ENCODE measurements around the gene TNN.

Gene TNN

DNA sequence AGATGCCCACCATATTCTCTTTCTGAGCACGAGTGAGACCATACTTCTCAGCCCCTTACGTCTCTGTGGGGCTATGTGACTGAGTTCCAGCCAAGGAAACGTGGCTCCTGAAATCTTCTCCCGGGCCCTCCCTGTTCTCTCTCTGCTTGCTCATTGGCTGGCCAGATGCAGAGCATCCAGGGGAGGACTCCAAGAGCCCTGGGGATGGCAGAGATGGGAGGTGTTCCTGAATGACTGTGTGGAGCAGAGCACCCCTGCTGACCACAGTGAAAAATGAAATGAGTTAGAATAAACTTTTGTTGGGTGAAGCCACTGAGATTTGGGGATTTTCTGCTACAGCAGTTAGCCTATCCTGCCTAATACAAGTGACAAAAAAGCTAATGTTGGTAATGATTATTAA is 101.1 kb downstream of the TNN start:
- peaks cover 3% of the 10 kb centered on the region for H3K27me3 ChIP-seq (ENCODE audit: insufficient read depth, poor library complexity, severe bottlenecking)
- TF ChIP-seq, protein P1, sequence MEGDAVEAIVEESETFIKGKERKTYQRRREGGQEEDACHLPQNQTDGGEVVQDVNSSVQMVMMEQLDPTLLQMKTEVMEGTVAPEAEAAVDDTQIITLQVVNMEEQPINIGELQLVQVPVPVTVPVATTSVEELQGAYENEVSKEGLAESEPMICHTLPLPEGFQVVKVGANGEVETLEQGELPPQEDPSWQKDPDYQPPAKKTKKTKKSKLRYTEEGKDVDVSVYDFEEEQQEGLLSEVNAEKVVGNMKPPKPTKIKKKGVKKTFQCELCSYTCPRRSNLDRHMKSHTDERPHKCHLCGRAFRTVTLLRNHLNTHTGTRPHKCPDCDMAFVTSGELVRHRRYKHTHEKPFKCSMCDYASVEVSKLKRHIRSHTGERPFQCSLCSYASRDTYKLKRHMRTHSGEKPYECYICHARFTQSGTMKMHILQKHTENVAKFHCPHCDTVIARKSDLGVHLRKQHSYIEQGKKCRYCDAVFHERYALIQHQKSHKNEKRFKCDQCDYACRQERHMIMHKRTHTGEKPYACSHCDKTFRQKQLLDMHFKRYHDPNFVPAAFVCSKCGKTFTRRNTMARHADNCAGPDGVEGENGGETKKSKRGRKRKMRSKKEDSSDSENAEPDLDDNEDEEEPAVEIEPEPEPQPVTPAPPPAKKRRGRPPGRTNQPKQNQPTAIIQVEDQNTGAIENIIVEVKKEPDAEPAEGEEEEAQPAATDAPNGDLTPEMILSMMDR (IDR thresholded peaks at IDR 0.05; ENCODE audit: insufficient read depth, low read length): no peak
- TF ChIP-seq SPI1 (IDR thresholded peaks at IDR 0.05; ENCODE audit: borderline replicate concordance, low read depth) (no peak), GABPA (IDR thresholded peaks at IDR 0.05; ENCODE audit: low read depth) (no peak), POLR2AphosphoS5 (IDR thresholded peaks at IDR 0.05; ENCODE audit: low read depth) (no peak)
- TF ChIP-seq, protein P2, sequence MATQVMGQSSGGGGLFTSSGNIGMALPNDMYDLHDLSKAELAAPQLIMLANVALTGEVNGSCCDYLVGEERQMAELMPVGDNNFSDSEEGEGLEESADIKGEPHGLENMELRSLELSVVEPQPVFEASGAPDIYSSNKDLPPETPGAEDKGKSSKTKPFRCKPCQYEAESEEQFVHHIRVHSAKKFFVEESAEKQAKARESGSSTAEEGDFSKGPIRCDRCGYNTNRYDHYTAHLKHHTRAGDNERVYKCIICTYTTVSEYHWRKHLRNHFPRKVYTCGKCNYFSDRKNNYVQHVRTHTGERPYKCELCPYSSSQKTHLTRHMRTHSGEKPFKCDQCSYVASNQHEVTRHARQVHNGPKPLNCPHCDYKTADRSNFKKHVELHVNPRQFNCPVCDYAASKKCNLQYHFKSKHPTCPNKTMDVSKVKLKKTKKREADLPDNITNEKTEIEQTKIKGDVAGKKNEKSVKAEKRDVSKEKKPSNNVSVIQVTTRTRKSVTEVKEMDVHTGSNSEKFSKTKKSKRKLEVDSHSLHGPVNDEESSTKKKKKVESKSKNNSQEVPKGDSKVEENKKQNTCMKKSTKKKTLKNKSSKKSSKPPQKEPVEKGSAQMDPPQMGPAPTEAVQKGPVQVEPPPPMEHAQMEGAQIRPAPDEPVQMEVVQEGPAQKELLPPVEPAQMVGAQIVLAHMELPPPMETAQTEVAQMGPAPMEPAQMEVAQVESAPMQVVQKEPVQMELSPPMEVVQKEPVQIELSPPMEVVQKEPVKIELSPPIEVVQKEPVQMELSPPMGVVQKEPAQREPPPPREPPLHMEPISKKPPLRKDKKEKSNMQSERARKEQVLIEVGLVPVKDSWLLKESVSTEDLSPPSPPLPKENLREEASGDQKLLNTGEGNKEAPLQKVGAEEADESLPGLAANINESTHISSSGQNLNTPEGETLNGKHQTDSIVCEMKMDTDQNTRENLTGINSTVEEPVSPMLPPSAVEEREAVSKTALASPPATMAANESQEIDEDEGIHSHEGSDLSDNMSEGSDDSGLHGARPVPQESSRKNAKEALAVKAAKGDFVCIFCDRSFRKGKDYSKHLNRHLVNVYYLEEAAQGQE (IDR thresholded peaks at IDR 0.05; ENCODE audit: insufficient replicate concordance, low read depth): no peak
- H3K27ac ChIP-seq (replicated peaks): no peak overlapping the region
- no peak for DNase-seq (ENCODE audit: low read depth in 1 of 2, low spot score in 1 of 2)
- H3K4me3 ChIP-seq (replicated peaks; ENCODE audit: insufficient read depth, low read length): no peak overlapping the region

DNA sequence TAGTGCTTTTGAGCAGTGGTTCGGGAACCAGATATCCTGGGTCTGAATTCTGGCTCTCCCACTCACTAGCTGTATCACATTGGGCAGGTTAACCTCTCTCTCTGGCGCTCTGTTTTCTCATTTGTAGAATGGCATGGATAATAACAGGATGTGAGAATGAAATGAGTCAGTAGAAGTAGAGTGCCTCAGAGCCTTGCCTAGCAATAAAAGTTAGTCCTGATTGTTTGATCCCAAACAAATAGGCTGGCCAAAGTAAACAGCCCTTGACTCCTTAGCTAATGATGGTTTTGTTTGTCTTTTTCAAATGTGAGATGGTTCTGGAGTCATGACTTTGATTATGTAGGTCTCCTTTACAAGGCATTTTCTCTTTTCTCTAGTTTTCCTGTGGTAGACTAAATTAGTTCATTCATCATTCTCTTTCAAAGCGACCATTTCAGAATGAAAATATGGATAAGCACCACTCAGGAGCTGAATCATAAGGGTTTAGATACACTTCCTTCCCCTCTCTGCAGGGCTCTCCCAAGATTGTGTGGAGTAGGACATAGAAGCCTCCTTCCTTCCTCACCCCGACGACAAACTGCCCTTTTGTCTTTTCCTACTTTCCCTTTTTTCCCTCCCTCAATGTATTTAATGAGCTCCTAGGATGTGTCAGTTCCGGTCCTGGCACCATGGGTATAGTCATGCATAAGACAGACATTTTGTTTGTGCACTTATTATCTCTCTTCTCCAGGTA is 101.8 kb downstream of the TNN start:
- H3K27me3 ChIP-seq (ENCODE audit: insufficient read depth, poor library complexity, severe bottlenecking): peaks cover 3% of the 10 kb centered on the region
- no peak overlapping the region for H3K27ac ChIP-seq (replicated peaks)
- DNase-seq (ENCODE audit: low read depth in 1 of 2, low spot score in 1 of 2): no peak
- no peak for TF ChIP-seq GABPA (IDR thresholded peaks at IDR 0.05; ENCODE audit: low read depth)
- TF ChIP-seq, protein P1 (IDR thresholded peaks at IDR 0.05; ENCODE audit: insufficient read depth, low read length): no peak
- TF ChIP-seq, protein P2 (IDR thresholded peaks at IDR 0.05; ENCODE audit: insufficient replicate concordance, low read depth): no peak
- TF ChIP-seq SPI1 (IDR thresholded peaks at IDR 0.05; ENCODE audit: borderline replicate concordance, low read depth): no peak
- TF ChIP-seq POLR2AphosphoS5 (IDR thresholded peaks at IDR 0.05; ENCODE audit: low read depth): no peak
- no peak overlapping the region for H3K4me3 ChIP-seq (replicated peaks; ENCODE audit: insufficient read depth, low read length)

DNA sequence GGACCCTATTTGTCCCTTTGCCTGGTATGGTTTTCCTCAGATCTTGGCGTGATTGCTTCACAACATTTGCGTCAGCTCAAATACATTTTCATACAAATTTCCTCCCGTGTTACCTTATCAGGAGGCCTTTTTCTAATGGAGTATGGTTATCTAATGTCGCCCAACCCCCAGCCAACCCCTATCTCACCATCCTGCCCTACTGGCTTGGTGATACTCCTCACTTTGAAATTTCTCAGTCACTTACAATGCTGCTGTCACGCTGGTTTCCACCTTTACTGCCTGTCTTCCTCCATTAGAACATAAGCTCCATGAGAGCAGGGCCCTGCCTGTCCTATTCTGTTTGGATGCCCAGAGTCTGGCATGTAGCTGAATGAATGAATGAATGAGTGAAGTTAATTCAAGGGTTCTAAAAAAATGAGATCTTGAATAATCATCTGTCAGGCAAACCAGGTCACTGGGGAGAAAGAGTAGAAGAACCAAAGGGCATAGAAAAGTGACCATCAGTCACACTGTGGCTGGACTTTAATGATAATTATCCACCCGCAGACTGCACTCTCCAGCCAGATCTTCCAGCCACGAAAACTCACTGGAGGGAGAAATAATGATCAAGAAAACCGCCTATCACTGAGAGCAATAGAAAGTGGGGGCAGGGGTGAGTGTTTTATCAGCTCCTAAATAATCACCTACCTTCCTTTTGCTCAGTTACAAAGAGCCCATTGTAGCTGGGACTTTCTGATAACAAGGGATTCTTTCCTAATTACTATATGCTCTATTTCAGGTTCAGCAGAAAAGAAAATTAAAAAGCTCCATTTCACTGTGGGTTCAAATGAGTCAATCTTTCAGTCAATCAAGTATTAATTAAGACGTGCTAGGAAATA is 103.6 kb downstream of the TNN start:
- TF ChIP-seq GABPA (IDR thresholded peaks at IDR 0.05; ENCODE audit: low read depth) (no peak), SPI1 (IDR thresholded peaks at IDR 0.05; ENCODE audit: borderline replicate concordance, low read depth) (no peak), POLR2AphosphoS5 (IDR thresholded peaks at IDR 0.05; ENCODE audit: low read depth) (no peak)
- TF ChIP-seq, protein P2 (IDR thresholded peaks at IDR 0.05; ENCODE audit: insufficient replicate concordance, low read depth): no peak
- TF ChIP-seq, protein P1 (IDR thresholded peaks at IDR 0.05; ENCODE audit: insufficient read depth, low read length): no peak
- H3K4me3 ChIP-seq (replicated peaks; ENCODE audit: insufficient read depth, low read length): no peak overlapping the region
- no peak for DNase-seq (ENCODE audit: low read depth in 1 of 2, low spot score in 1 of 2)
- H3K27me3 ChIP-seq (ENCODE audit: insufficient read depth, poor library complexity, severe bottlenecking): peaks cover 3% of the 10 kb centered on the region
- no peak overlapping the region for H3K27ac ChIP-seq (replicated peaks)

Measured in HL-60 (cell line).